Measurements from ENCODE around the gene STN1. TPM values are rescaled to one million over a fixed set of nuclear protein-coding genes. Genes with fewer than 3 reads are reported as not detected.

STN1 gene
- total RNA-seq, 2 donors from 2014 or later, result 13.5 to 19.9 TPM

DNA sequence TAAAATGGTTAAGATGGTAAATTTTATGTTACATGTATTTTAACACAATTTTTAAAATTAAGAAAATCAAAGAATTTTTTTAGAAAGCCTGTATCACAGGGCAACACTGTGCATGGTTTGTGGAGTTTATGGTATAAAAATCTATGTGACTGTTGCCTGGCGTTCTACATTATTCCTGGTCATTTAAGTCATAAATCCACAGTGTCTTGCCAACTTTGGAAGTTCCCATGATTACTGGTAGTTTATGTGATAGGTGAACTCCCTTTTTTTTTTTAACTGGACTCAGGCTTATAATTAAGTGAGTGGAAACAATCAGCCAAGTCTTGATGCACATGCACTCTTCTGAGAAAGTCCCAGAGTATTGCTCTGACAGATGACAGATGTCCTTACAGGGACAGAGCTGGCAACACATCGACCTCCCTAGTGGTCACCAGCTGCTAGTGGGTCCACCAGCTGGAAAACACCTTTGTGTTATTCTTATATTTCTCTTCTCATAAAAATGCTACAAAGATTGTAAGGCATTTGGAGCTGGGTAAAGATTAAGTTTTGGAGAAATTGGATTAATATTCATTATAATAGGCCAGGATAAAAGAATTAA lies 8.8 kb upstream of the STN1 start:
- H3K4me1 ChIP-seq (ENCODE audit: control insufficient read depth, insufficient read depth, low read length), result peaks cover 7% of the 10 kb centered on the region
- no peak overlapping the region for H3K4me3 ChIP-seq (ENCODE audit: low read length)
- H3K27me3 ChIP-seq (ENCODE audit: control insufficient read depth, insufficient read depth, low read length, poor library complexity, severe bottlenecking), result no peaks in the 10 kb centered on the region
- peaks cover 24% of the 10 kb centered on the region for H3K4me1 Mint-ChIP-seq
- H3K4me3 Mint-ChIP-seq, result no peak overlapping the region
- no peak overlapping the region for H3K27ac ChIP-seq (ENCODE audit: low read depth, low read length)
- no peak for DNase-seq
- no peaks in the 10 kb centered on the region for H3K9me3 Mint-ChIP-seq
- no peak overlapping the region for H3K27ac Mint-ChIP-seq
- H3K27me3 Mint-ChIP-seq (ENCODE audit: insufficient read depth), result no peaks in the 10 kb centered on the region
- TF ChIP-seq, protein P1, sequence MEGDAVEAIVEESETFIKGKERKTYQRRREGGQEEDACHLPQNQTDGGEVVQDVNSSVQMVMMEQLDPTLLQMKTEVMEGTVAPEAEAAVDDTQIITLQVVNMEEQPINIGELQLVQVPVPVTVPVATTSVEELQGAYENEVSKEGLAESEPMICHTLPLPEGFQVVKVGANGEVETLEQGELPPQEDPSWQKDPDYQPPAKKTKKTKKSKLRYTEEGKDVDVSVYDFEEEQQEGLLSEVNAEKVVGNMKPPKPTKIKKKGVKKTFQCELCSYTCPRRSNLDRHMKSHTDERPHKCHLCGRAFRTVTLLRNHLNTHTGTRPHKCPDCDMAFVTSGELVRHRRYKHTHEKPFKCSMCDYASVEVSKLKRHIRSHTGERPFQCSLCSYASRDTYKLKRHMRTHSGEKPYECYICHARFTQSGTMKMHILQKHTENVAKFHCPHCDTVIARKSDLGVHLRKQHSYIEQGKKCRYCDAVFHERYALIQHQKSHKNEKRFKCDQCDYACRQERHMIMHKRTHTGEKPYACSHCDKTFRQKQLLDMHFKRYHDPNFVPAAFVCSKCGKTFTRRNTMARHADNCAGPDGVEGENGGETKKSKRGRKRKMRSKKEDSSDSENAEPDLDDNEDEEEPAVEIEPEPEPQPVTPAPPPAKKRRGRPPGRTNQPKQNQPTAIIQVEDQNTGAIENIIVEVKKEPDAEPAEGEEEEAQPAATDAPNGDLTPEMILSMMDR (conservative IDR thresholded peaks at IDR 0.05), result peak; percentile 70
- no peaks in the 10 kb centered on the region for H3K36me3 Mint-ChIP-seq (ENCODE audit: low read depth)
- H3K9me3 ChIP-seq (ENCODE audit: control insufficient read depth, low read length), result no peaks in the 10 kb centered on the region
- H3K36me3 ChIP-seq (ENCODE audit: control insufficient read depth, insufficient read depth, low read length), result no peaks in the 10 kb centered on the region
- no peak overlapping the region for H3K9ac ChIP-seq (ENCODE audit: extremely low read depth, low read length, poor library complexity, severe bottlenecking)
- 93% methylated on average over 2 of the region's 2 CpGs; no CpG with 5 or more reads in 1 of the 2 experiments for WGBS, 2 experiments (ENCODE audit: insufficient coverage in 1 of 2, insufficient read length in 1 of 2)

DNA sequence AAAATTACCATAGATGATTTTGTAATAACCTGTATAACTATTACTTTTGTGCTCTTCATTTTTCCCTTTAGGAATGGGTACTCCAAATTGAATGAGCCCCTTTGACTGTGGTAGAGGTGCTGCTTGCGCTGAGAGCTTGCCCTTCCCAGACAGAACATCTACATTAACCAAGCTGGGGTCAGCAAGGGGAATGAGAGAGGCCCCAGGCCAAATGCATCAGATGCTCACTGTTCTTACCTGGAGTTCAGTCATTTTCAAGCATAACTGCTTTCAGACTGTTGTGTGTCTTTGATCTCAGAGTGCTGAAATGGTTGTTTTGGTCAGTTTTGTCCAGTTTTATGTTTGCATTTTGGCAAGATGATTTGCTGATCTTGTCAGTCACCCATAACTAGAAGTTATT lies 7.6 kb upstream of the STN1 start:
- no peak overlapping the region for H3K27ac ChIP-seq (ENCODE audit: low read depth, low read length)
- TF ChIP-seq, protein P1 (conservative IDR thresholded peaks at IDR 0.05), result no peak
- Mint-ChIP-seq H3K27ac (no peak overlapping the region), H3K36me3 (ENCODE audit: low read depth) (no peaks in the 10 kb centered on the region), H3K4me1 (peaks cover 21% of the 10 kb centered on the region), H3K4me3 (no peak overlapping the region), H3K9me3 (no peaks in the 10 kb centered on the region), H3K27me3 (ENCODE audit: insufficient read depth) (no peaks in the 10 kb centered on the region)
- no peaks in the 10 kb centered on the region for H3K36me3 ChIP-seq (ENCODE audit: control insufficient read depth, insufficient read depth, low read length)
- no peak overlapping the region for H3K9ac ChIP-seq (ENCODE audit: extremely low read depth, low read length, poor library complexity, severe bottlenecking)
- no peaks in the 10 kb centered on the region for H3K9me3 ChIP-seq (ENCODE audit: control insufficient read depth, low read length)
- no peaks in the 10 kb centered on the region for H3K27me3 ChIP-seq (ENCODE audit: control insufficient read depth, insufficient read depth, low read length, poor library complexity, severe bottlenecking)
- peaks cover 7% of the 10 kb centered on the region for H3K4me1 ChIP-seq (ENCODE audit: control insufficient read depth, insufficient read depth, low read length)
- no peak for DNase-seq
- H3K4me3 ChIP-seq (ENCODE audit: low read length), result no peak overlapping the region
- 92% methylated on average over 1 of the region's 1 CpG; no CpG with 5 or more reads in 1 of the 2 experiments for WGBS, 2 experiments (ENCODE audit: insufficient coverage in 1 of 2, insufficient read length in 1 of 2)

DNA sequence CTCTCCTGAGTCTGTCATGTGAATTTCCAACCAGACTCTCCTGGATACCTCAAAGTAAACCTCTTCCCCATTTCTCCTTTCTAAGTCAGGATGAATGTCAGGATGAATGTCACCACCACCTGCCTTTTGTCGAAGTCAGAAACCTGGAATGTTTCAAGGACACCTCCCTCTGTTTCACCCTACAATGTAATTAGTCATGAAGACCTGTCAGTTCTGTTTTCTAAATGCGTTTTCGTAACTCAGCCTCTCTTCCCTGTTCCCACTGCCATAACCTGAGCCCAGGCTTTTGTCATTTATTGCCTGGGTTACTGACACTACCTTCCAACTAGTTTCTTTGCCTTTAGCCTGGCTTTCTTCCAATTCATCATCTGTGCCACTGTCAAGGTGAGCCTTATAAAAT lies 5.5 kb upstream of the STN1 start:
- H3K36me3 ChIP-seq (ENCODE audit: control insufficient read depth, insufficient read depth, low read length), result no peaks in the 10 kb centered on the region
- no peaks in the 10 kb centered on the region for H3K36me3 Mint-ChIP-seq (ENCODE audit: low read depth)
- H3K9me3 ChIP-seq (ENCODE audit: control insufficient read depth, low read length), result no peaks in the 10 kb centered on the region
- H3K4me3 ChIP-seq (ENCODE audit: low read length), result no peak overlapping the region
- TF ChIP-seq, protein P1 (conservative IDR thresholded peaks at IDR 0.05), result no peak
- no peak overlapping the region for H3K9ac ChIP-seq (ENCODE audit: extremely low read depth, low read length, poor library complexity, severe bottlenecking)
- H3K4me1 Mint-ChIP-seq, result peaks cover 9% of the 10 kb centered on the region
- H3K9me3 Mint-ChIP-seq, result no peaks in the 10 kb centered on the region
- H3K4me1 ChIP-seq (ENCODE audit: control insufficient read depth, insufficient read depth, low read length), result peaks cover 5% of the 10 kb centered on the region
- no peak overlapping the region for H3K27ac ChIP-seq (ENCODE audit: low read depth, low read length)
- 87 to 92% methylated on average over 2 of the region's 3 CpGs for WGBS, 2 experiments (ENCODE audit: insufficient coverage in 1 of 2, insufficient read length in 1 of 2)
- no peaks in the 10 kb centered on the region for H3K27me3 ChIP-seq (ENCODE audit: control insufficient read depth, insufficient read depth, low read length, poor library complexity, severe bottlenecking)
- no peaks in the 10 kb centered on the region for H3K27me3 Mint-ChIP-seq (ENCODE audit: insufficient read depth)
- H3K27ac Mint-ChIP-seq, result no peak overlapping the region
- no peak overlapping the region for H3K4me3 Mint-ChIP-seq
- DNase-seq, result no peak
